OCI-M2 (cell line): ENCODE results near the gene PLA2G6.
"Not testable (repeated sequence)": the region's sequence is repeated elsewhere in the genome, so short reads cannot be mapped to it uniquely, and the experiment has no call there.

Experiments used
- DNase-seq: peaks from one replicate; lab custom pipeline; 2025; ENCODE audit not compliant: unreplicated experiment; lab: John Stamatoyannopoulos, UW

The PLA2G6 gene

GRCh38 chr22:38191731-38192474 lies 10.3 kb upstream of the PLA2G6 start:
- no peak for DNase-seq

GRCh38 chr22:38191055-38191454 lies 9.4 kb upstream of the PLA2G6 start:
- no peak for DNase-seq

- DNase-seq = no peak
Observed at GRCh38 chr22:38190581-38190980, 9.0 kb upstream of the PLA2G6 start.

- no peak for DNase-seq
Observed at GRCh38 chr22:38189104-38189503, 7.5 kb upstream of the PLA2G6 start.

- no peak for DNase-seq
Observed at GRCh38 chr22:38187413-38188212, 6.0 kb upstream of the PLA2G6 start.

- DNase-seq = no peak
Observed at GRCh38 chr22:38186429-38186828, 4.8 kb upstream of the PLA2G6 start.

- DNase-seq = no peak
Observed at GRCh38 chr22:38184788-38185187, 3.2 kb upstream of the PLA2G6 start.

GRCh38 chr22:38180841-38181452 lies 683 bp downstream of the PLA2G6 start:
- DNase-seq = no peak

GRCh38 chr22:38178605-38178937 lies 3.1 kb downstream of the PLA2G6 start:
- DNase-seq = not testable (repeated sequence)

- DNase-seq = no peak
Observed at GRCh38 chr22:38177926-38178604, 3.6 kb downstream of the PLA2G6 start.

GRCh38 chr22:38177571-38177925 lies 4.1 kb downstream of the PLA2G6 start:
- DNase-seq = not testable (repeated sequence)

GRCh38 chr22:38177044-38177443 lies 4.6 kb downstream of the PLA2G6 start:
- no peak for DNase-seq

GRCh38 chr22:38176170-38176741 lies 5.4 kb downstream of the PLA2G6 start:
- DNase-seq = no peak

GRCh38 chr22:38175206-38176118 lies 6.2 kb downstream of the PLA2G6 start:
- no peak for DNase-seq

GRCh38 chr22:38174626-38175025 lies 7.0 kb downstream of the PLA2G6 start:
- DNase-seq = no peak

- DNase-seq = no peak
Observed at GRCh38 chr22:38173641-38173906, 8.1 kb downstream of the PLA2G6 start.

GRCh38 chr22:38172832-38173640 lies 8.6 kb downstream of the PLA2G6 start:
- DNase-seq = no peak

- no peak for DNase-seq
Observed at GRCh38 chr22:38171927-38172831, 9.5 kb downstream of the PLA2G6 start.

GRCh38 chr22:38170469-38170868 lies 11.2 kb downstream of the PLA2G6 start:
- DNase-seq = no peak
